Fibroblast of lung (primary cell): ENCODE results near the gene UNC13C. TPM values are rescaled to one million over a fixed set of nuclear protein-coding genes. Genes with fewer than 3 reads are reported as not detected.

Experiments used
- DNase-seq, 2 donors: peaks; one replicate each; pipeline versions ENCODE4 v3.0.0 to v3.0.0-alpha.2; 2010; ENCODE audit warnings: low read depth in 2 of 2
- H2AFZ ChIP-seq: 2 replicates; pipeline ENCODE4 v1.5.1; 2012; ENCODE audit warnings: low read length, control low read depth, inconsistent platforms
- H3K27ac ChIP-seq: 2 replicates; pipeline ENCODE4 v1.5.1; 2011; ENCODE audit warnings: low read length, control low read depth; ENCODE audit not compliant: insufficient read depth
- H3K27me3 ChIP-seq: 2 replicates; pipeline ENCODE4 v1.5.1; 2011; ENCODE audit warnings: mild to moderate bottlenecking, low read length; ENCODE audit not compliant: control insufficient read depth, insufficient read depth
- H3K36me3 ChIP-seq: 2 replicates; pipeline ENCODE4 v1.5.1; 2011; ENCODE audit warnings: low read length; ENCODE audit not compliant: control insufficient read depth, insufficient read depth
- H3K4me1 ChIP-seq: 2 replicates; pipeline ENCODE4 v1.5.1; 2011; ENCODE audit warnings: low read length; ENCODE audit not compliant: control insufficient read depth, insufficient read depth; ENCODE audit errors: extremely low read depth
- H3K4me2 ChIP-seq: 2 replicates; pipeline ENCODE4 v1.5.1; 2011; ENCODE audit warnings: low read length, control low read depth; ENCODE audit not compliant: insufficient read depth; ENCODE audit errors: extremely low read depth
- H3K4me3 ChIP-seq, 4 experiments: fragments of 200-600 bp in 1 of 4; sonication (generic) in 1 of 4; replicated peaks in 1 of 4; 2 replicates each; pipeline ENCODE4 v1.5.1; 2011 to 2016; ENCODE audit warnings: low read length in 4 of 4, low read depth in 3 of 4, mild to moderate bottlenecking in 3 of 4, control low read depth in 2 of 4, inconsistent platforms in 1 of 4, mixed read lengths in 1 of 4; ENCODE audit not compliant: insufficient read depth in 1 of 4; ENCODE audit errors: control extremely low read depth in 1 of 4
- H3K79me2 ChIP-seq: 2 replicates; pipeline ENCODE4 v1.5.1; 2012; ENCODE audit warnings: mild to moderate bottlenecking, low read length, inconsistent platforms; ENCODE audit not compliant: control insufficient read depth, insufficient read depth
- H3K9ac ChIP-seq: 2 replicates; pipeline ENCODE4 v1.5.1; 2011; ENCODE audit warnings: mild to moderate bottlenecking, low read length, control low read depth; ENCODE audit not compliant: insufficient read depth
- H3K9me3 ChIP-seq: 2 replicates; pipeline ENCODE4 v1.5.1; 2012; ENCODE audit warnings: low read depth, low read length; ENCODE audit not compliant: control insufficient read depth, insufficient read depth
- H4K20me1 ChIP-seq: 2 replicates; pipeline ENCODE4 v1.5.1; 2011; ENCODE audit warnings: low read length; ENCODE audit not compliant: control insufficient read depth, insufficient read depth; ENCODE audit errors: extremely low read depth
- EZH2 ChIP-seq: IDR thresholded peaks from 2 replicates; pipeline ENCODE4 v1.5.1; 2012; ENCODE audit warnings: low read length, control low read depth, mild to moderate bottlenecking; ENCODE audit errors: missing control alignments
- polyA plus RNA-seq, 2 donors: library from polyadenylated mRNA; depleted of rRNA in 1 of 2; stranded (reverse) in 1 of 2; unstranded in 1 of 2; fragments of >200 nt; gene quantifications; 2 replicates each; pipeline ENCODE4 v1.2.1, GENCODE V29; 2011 to 2012; ENCODE audit warnings: missing spikeins in 1 of 2
- total RNA-seq: library from RNA; depleted of rRNA; stranded (reverse); fragments of >200 nt; gene quantifications from 2 replicates; pipeline ENCODE4 v1.2.1, GENCODE V29; 2014
- TF ChIP-seq, protein P1 (sequence below), 2 donors: IDR thresholded peaks in 1 of 2; conservative IDR thresholded peaks in 1 of 2; 1 replicate in 1 of 2; 2 replicates in 1 of 2; pipeline ENCODE4 v1.5.1; 2011 to 2012; ENCODE audit warnings: low read length in 2 of 2, control low read depth in 1 of 2, inconsistent platforms in 1 of 2, low read depth in 1 of 2, mild to moderate bottlenecking in 1 of 2

The UNC13C gene
- total and polyA plus RNA-seq, 2 donors (not counting 1 experiment from before 2014, with no cell fraction given): not detected

- Histone ChIP-seq H3K79me2 (no peaks in the 10 kb centered on the region), H3K27ac (no peak overlapping the region), H3K9me3 (no peaks in the 10 kb centered on the region), H3K4me2 (no peak overlapping the region), H2AFZ (no peak overlapping the region), H4K20me1 (no peaks in the 10 kb centered on the region), H3K4me3 (no peak overlapping the region), H3K27me3 (no peaks in the 10 kb centered on the region), H3K9ac (no peak overlapping the region), H3K4me1 (no peaks in the 10 kb centered on the region), H3K36me3 (no peaks in the 10 kb centered on the region)
- no peak for DNase-seq
- TF ChIP-seq EZH2: no peak
- TF ChIP-seq, protein P1, sequence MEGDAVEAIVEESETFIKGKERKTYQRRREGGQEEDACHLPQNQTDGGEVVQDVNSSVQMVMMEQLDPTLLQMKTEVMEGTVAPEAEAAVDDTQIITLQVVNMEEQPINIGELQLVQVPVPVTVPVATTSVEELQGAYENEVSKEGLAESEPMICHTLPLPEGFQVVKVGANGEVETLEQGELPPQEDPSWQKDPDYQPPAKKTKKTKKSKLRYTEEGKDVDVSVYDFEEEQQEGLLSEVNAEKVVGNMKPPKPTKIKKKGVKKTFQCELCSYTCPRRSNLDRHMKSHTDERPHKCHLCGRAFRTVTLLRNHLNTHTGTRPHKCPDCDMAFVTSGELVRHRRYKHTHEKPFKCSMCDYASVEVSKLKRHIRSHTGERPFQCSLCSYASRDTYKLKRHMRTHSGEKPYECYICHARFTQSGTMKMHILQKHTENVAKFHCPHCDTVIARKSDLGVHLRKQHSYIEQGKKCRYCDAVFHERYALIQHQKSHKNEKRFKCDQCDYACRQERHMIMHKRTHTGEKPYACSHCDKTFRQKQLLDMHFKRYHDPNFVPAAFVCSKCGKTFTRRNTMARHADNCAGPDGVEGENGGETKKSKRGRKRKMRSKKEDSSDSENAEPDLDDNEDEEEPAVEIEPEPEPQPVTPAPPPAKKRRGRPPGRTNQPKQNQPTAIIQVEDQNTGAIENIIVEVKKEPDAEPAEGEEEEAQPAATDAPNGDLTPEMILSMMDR (conservative IDR thresholded peaks at IDR 0.05 in 1 of 2, IDR thresholded peaks at IDR 0.05 in 1 of 2; ENCODE audit: low read depth in 1 of 2, low read length in 2 of 2): no peak
Measured at GRCh38 chr15:54518156-54518882, 540.1 kb downstream of the UNC13C start.

GRCh38 chr15:54519577-54519976, 541.3 kb downstream of the UNC13C start:
- H4K20me1 ChIP-seq: no peaks in the 10 kb centered on the region
- H3K79me2 ChIP-seq: no peaks in the 10 kb centered on the region
- H3K27ac ChIP-seq: no peak overlapping the region
- H3K4me3 ChIP-seq: no peak overlapping the region
- H3K4me1 ChIP-seq: no peaks in the 10 kb centered on the region
- no peak for DNase-seq
- H3K36me3 ChIP-seq: no peaks in the 10 kb centered on the region
- H3K27me3 ChIP-seq: no peaks in the 10 kb centered on the region
- no peaks in the 10 kb centered on the region for H3K9me3 ChIP-seq
- no peak overlapping the region for H3K9ac ChIP-seq
- no peak overlapping the region for H3K4me2 ChIP-seq
- H2AFZ ChIP-seq: no peak overlapping the region
- TF ChIP-seq, protein P1 (conservative IDR thresholded peaks at IDR 0.05 in 1 of 2, IDR thresholded peaks at IDR 0.05 in 1 of 2; ENCODE audit: low read depth in 1 of 2, low read length in 2 of 2): no peak
- TF ChIP-seq EZH2: no peak

DNA sequence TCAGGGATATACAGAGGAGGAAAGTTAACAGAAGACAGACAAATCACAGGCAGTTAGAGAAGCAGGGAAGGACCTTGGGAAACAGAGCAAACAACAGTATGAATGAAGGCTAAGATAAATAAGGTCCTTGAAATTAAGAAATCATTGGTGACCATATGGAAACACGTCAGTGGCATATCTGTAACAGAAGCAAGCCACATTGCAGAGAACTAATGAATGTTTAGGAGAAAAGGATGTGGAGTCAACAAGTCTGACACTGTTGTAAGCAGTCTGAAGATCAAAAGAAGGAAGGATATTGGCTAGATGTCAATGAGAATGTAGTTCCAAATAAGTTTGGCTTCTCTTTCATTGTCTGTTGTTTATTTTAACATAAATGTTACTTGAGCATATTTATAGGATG, 542.4 kb downstream of the UNC13C start:
- H3K27me3 ChIP-seq: no peaks in the 10 kb centered on the region
- no peak overlapping the region for H3K27ac ChIP-seq
- no peaks in the 10 kb centered on the region for H4K20me1 ChIP-seq
- H3K4me3 ChIP-seq: no peak overlapping the region
- TF ChIP-seq EZH2: no peak
- DNase-seq: no peak
- H3K9ac ChIP-seq: no peak overlapping the region
- no peaks in the 10 kb centered on the region for H3K4me1 ChIP-seq
- H3K4me2 ChIP-seq: no peak overlapping the region
- no peaks in the 10 kb centered on the region for H3K36me3 ChIP-seq
- no peaks in the 10 kb centered on the region for H3K79me2 ChIP-seq
- H2AFZ ChIP-seq: no peak overlapping the region
- H3K9me3 ChIP-seq: no peaks in the 10 kb centered on the region
